ENCODE measurements around the gene KCNMA1. TPM values are rescaled to one million over a fixed set of nuclear protein-coding genes. Genes with fewer than 3 reads are reported as not detected.

The KCNMA1 gene
- total and polyA plus RNA-seq, 9 of the 15 experiments (the other 6 are each of a cell fraction or from before 2014, with no cell fraction given): 0.01 to 0.95 (median 0.15) TPM; not detected in 4

GRCh38 chr10:77380723-77381122 lies 256.9 kb downstream of the KCNMA1 start:
- POLR2A ChIA-PET: no interaction called here
- Histone ChIP-seq H3K27me3 (ENCODE audit: control insufficient read depth in 2 of 2, insufficient read depth in 2 of 2, low read length in 2 of 2) (0 out of 5 replicates have a peak, but pooled peaks cover 0 to 4% of the 10 kb centered on the region in 2 experiments), H3K79me2 (ENCODE audit: control insufficient read depth, insufficient read depth, low read length) (no peaks in the 10 kb centered on the region), H3K4me2 (ENCODE audit: insufficient read depth, low read length) (no peak overlapping the region), H3K9ac (ENCODE audit: insufficient read depth in 1 of 2, low read depth in 2 of 2, low read length in 2 of 2) (no peak overlapping the region), H3K36me3 (ENCODE audit: control insufficient read depth, insufficient read depth, low read length) (no peaks in the 10 kb centered on the region), H3K4me3 (no peak overlapping the region), H4K20me1 (replicated peaks; ENCODE audit: control insufficient read depth, insufficient read depth, low read length) (no peaks in the 10 kb centered on the region), H2AFZ (ENCODE audit: low read depth, low read length) (no peak overlapping the region), H3K4me1 (replicated peaks in 1 of 2; ENCODE audit: control insufficient read depth in 2 of 2, insufficient read depth in 2 of 2, low read length in 2 of 2) (no peaks in the 10 kb centered on the region), H3K9me3 (replicated peaks; ENCODE audit: control insufficient read depth, insufficient read depth, low read depth, low read length) (no peaks in the 10 kb centered on the region), H3K9me1 (ENCODE audit: control insufficient read depth, insufficient read depth, low read length) (no peaks in the 10 kb centered on the region), H3K27ac (ENCODE audit: extremely low read depth, low read depth, low read length) (no peak overlapping the region)
- no peak for FAIRE-seq
- BruUV-seq (replicated peaks): no TSS peak
- 0% methylated on average over 1 of the region's 1 CpG for WGBS (ENCODE audit: insufficient coverage, low coverage, missing lambda C conversion rate)
- TF ChIP-seq TRIM28 (IDR thresholded peaks at IDR 0.05) (no peak), ZNF639 (CRISPR knock-in tag; conservative IDR thresholded peaks at IDR 0.05 in 1 of 2, IDR thresholded peaks at IDR 0.05 in 1 of 2) (no peak), GABPA (tag; conservative IDR thresholded peaks at IDR 0.05; ENCODE audit: low read depth) (no peak), DIDO1 (tag; IDR thresholded peaks at IDR 0.05; ENCODE audit: low read depth) (no peak), FOXK2 (conservative IDR thresholded peaks at IDR 0.05 in 1 of 2, IDR thresholded peaks at IDR 0.05 in 1 of 2; ENCODE audit: low read depth in 2 of 2) (no peak), ETV5 (CRISPR knock-in tag; IDR thresholded peaks at IDR 0.05; ENCODE audit: low read depth) (no peak), CCAR2 (IDR thresholded peaks at IDR 0.05; ENCODE audit: low read depth, low read length) (no peak), ASH1L (IDR thresholded peaks at IDR 0.05; ENCODE audit: borderline replicate concordance, low read depth, partially characterized antibody) (no peak), NR1H2 (CRISPR knock-in tag; IDR thresholded peaks at IDR 0.05) (no peak), ARNT (IDR thresholded peaks at IDR 0.05) (no peak), NR2F6 (CRISPR knock-in tag; IDR thresholded peaks at IDR 0.05) (no peak), STAT5B (CRISPR knock-in tag; IDR thresholded peaks at IDR 0.05) (no peak), TFAP4 (CRISPR knock-in tag; IDR thresholded peaks at IDR 0.05; ENCODE audit: borderline replicate concordance) (no peak), POLR2AphosphoS2 (IDR thresholded peaks at IDR 0.05; ENCODE audit: low read length) (no peak)
- DNase-seq (ENCODE audit: extremely low read depth in 1 of 4, low spot score in 3 of 4): no peak
- intact Hi-C loops (cut with micrococcal nuclease) (loop anchor here (10.0 kb wide), 1 partner anchor 216 kb away; no protein-coding TSS in a partner anchor), in situ Hi-C loops (cut with MboI) (loop anchor here (25.0 kb wide), 1 partner anchor 257 kb away; the partner anchor contains the start of gene KCNMA1)
- ATAC-seq: no peak
- CTCF ChIA-PET (ENCODE audit: low intra/inter-chr PET ratio): no interaction called here
